NCI-H748 treated with DMSO at 0.1 percent for 48 hours (cell line): ENCODE data around the gene RNF41.
"Not testable (repeated sequence)": the region's sequence is repeated elsewhere in the genome, so short reads cannot be mapped to it uniquely, and the experiment has no call there.

Source experiments
- DNase-seq: peaks from one replicate; lab custom pipeline; 2025; lab: John Stamatoyannopoulos, UW

RNF41 gene

DNA sequence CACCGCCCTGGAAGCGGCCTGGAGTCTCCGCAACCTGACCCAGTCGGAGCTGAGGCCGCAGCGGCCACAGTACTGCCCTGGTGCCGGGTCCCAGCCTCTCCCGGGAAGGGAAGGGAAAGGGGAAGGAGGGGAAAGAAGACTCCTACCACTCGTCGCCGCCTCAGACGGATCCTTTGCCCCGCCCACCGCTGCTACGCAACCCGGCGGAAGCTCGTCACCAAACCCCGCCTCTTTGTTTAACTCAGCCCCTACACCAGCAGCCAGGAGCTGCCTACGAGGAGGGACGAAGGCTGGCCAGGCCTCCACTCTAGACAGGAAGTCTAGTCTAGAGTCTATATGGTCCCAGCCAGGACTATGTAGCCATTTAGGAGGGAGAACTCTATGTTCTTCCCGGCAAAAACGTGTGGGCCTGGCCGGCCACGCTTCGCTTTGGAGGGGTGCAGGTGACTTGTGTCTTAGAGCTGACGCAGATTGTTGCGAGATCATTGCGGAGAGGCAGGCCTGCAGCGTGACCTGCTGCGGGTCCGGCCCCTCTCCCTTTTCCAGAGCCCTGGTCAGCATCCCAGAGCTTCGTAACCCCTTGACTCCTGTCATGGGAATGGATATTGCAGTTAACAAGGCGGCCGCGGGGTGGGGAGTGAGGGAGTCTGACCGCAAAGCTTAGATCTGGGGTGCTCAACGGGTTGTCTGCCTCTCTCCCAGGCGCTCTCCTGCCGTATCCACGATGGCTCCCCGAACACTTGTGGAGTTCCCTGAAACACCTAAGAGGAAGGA is at the start of gene RNF41:
Gene RNF41 (minus strand): TSS at position 166 of the 774 bp plus-strand sequence. CDS start 7,875 bp downstream, outside the sequence.
- peak; percentile 93 for DNase-seq

DNA sequence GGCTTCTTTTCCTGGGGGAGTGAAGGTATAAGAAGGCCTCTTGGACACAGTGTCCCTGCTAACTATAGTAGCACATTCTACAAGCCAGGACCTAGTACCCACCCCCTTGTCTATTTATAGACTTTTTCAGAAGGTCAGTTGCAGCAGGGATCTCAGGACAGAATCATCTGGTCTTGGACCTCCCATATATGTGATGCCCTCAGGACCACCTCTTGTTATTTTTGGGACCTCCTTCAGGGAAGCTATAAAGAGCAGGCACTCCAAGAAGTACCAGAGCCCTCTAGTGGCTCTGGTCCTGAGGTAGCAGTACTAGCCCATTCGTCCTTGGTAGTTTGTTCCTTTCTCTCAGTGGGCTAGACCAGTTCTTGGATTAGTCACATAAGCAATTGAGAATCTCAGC is 49.3 kb upstream of the RNF41 start:
- no peak for DNase-seq

DNA sequence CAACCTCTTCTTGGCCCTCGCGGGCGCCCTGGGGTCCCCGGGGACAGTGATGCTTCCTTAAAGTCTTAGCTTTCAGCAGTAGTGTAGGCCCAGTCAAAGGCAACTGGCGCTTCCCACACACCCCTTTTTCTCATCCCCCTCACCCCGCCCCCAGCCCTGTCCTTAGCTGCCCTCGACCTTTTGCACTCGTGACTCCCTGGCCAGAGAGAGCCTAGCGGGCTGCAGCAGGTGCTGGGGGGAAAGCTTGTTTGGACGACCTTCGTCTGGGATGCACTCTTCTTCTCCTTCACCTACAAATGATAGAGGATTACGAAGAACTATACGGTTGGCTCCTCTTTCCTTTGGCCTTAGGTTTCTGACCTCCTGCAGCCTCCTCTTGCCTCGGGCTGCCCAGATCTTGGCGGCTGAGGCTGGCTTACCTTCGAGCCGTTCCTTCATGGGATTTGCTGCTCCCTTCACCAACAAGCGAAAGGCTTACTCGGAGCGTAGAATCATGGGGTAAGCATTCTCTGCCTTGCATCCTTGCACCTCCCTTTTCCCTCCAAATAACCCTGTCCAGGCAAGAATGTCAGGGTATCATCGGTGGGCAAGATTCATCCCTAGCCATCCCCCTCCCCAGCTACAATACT is 45.8 kb upstream of the RNF41 start:
- no peak for DNase-seq

DNA sequence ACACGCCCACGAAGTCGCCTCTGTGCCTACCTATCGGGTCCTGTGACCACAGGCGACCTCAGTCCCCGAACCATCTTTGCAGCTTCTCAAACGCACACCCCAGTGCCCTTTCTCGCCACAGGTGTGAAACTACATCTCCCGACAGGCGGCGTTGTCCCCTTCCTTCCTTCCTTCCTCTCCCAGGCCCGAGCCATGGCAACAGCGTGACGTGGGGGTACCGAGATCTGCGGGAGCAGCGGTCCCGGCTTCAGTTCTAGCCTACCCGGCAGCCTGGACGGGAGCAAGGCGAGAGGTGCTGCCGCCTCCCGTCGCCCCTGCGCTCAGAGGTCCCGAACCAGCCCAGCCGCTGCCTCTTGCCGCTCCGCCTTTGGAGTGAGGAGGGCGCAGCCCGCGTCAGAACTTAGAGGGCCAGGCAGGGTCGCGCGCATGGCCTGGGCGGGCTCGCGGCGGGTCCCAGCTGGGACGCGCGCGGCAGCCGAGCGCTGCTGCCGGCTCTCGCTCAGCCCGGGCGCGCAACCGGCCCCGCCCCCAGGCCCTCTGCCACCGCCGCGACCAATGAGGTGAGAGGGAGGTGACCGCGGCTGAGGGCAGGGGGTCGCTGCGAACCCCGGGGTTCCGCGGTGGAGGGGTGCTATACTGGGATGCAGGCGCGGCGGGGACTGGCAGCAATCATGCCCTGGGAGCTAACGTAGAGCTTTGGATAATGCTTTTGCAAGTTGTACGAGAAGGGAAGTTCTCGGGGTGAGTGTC is 45.1 kb upstream of the RNF41 start, which contains the start of gene COQ10A:
Gene COQ10A (plus strand): TSS at position 250 of the 750 bp plus-strand sequence. CDS start 177 bp downstream, at position 427.
- peak; percentile 77 for DNase-seq

DNA sequence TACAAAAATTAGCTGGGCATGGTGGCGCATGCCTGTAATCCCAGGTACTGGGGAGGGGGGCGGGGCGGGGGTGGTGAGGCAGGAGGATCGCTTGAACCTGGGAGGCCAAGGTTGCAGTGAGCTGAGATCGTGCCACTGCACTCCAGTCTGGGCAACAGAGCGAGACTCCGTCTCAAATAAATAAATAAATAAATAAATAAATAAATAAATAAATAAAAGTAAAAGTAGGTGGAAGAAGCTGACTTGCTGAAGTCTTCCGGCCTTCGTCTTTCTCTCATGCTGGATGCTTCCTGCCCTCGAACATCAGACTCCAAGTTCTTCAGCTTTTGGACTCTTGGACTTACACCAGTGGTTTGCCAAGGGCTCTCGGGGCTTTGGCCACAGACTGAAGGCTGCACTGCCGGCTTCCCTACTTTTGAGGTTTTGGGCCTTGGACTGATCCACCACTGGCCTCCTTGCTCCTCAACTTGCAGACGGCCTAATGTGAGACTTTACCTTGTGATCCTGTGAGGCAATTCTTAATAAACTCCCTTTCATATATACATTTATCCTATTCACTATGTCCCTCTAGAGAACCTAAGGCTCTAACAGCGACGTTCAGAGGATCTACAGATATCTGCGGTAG is 44.5 kb upstream of the RNF41 start:
- DNase-seq = not testable (repeated sequence)

DNA sequence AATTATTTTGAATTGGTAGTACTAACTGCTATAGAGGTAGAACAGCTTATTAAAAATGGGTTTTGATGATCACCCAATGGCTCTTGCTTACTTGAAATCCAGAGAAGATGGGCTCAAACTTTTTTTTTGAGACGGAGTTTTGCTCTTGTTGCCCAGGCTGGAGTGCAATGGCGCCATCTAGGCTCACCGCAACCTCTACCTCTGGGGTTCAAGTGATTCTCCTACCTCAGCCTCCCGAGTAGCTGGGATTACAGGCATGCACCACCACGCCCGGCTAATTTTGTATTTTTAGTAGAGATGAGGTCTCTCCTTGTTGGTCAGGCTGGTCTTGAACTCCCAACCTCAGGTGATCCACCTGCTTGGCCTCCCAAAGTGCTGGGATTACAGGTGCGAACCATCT is 41.2 kb upstream of the RNF41 start:
- not testable (repeated sequence) for DNase-seq

DNA sequence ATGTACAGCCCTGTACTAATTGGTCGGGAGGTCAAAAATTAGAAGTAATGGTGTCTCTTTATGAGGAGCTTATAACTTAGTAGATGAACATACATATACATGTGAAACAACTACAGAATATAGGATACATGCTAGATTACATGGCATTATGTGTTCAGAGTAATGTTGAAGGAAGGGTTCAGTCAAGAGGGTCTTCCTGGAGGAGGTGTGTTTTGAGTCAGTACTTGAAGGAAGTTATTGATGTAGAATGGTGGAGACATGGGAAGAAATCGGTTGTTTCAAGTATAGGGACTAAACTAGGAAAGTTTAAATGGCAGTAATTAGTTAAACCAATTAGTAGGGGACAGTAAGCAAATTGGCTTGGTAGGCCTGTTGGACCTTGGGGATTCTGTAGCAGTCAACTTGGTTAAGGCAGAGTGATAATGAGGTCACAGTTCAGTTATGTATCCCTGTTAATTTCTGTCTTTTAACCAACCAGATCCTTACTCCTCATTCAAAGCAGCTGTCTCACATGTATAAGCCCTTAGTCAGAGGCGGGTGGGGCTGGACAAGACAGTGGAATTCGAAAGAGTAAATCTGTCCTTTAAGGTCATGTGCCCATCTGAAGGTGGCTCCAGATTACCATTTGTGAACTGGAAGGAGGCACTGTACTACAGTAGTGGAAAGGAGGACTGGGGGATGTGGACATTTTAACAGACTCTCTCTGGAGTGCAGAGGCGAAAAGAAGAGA is 39.9 kb upstream of the RNF41 start:
- DNase-seq = no peak

DNA sequence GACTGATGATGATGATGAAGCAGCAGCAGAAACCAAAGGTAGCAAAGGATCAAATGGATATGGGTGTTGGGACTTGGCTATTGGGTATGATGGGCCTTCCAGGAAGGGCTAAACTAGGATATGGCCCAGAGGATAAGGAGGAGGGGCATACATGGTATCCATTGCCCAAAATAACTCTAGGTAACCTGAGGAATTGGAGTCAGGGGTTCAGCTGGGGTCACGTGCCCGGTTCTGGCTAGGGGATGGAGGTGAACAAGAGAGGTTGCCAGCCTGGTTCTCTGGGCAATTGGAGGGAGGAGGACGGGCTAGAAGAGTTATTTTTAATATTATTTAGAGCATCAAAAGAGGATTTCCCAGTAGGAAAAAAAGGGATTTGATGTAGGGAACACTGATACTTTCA is 39.2 kb upstream of the RNF41 start:
- DNase-seq = no peak

DNA sequence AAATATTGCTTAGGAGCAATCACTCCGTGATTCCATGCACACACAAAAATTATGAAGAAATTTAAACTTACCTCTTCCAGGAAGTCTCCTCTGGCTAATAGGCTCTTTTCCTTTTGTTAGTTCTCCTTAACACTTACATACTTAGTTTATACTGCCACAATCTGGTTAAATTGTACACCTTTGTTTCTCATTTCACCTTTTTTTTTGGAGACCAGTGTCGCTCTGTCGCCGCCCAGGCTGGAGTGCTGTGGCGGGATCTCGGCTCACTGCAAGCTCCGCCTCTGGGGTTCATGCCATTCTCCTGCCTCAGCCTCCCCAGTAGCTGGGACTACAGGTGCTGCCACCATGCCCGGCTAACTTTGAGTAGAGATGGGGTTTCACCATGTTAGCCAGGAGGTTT is 38.7 kb upstream of the RNF41 start:
- no peak for DNase-seq

DNA sequence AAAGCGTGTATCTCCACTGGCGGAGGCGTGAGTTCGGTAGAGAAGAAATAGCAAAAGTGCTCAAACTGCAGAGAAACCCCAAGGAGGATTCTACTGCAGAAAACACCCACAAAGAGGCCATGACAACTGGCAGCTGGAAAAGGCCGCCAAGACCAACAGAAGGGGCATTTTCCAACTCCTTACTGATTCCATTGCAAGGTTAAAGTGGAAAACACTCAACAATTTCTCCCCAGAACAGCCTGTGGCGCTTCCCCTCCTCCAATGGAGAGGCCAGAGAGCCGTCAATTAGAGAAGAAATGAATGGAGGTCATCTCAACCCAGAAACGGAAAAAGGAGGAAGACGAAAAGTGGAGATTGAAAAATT is 37.1 kb upstream of the RNF41 start:
- DNase-seq = no peak

DNA sequence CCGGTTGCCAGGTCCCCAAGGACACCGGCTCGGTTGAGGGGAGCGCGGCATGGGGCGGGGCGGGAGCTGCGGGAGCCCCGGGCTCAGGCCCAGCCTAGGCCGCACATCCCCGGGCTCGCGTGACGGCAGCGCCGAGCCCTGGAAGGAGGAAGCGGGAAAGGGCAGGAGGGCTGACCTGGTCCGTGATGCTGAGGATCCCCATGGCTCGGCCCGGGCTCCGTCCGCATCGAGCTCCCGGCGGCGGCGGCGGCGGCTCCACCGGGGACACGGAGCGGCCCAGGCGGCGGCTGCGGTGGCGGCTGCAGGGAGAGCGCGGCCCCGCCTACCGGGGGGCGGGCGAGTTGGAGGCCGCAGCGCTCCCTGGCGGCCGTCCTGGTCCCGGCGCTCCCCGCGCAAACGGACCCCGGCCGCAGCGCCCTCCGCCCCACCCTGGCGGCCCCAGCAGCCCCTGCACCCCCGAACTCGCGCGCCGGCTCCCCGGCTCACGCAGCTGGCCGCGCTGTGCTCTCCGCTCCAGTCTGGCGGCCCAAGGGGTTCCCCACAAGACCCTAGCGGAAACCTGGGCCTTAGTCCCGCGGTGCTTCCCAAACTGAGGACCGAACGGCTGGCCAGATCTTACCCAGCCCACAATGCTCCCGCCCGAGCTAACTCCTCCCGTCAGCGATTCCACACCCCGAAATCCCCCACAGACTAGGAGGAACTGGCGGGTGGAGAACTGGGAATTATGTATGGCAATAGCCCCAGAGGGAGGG is 36.5 kb upstream of the RNF41 start, which contains the start of gene ANKRD52:
Gene ANKRD52 (minus strand): TSS at position 317 of the 752 bp plus-strand sequence. CDS start 115 bp downstream, at position 202.
- DNase-seq = peak; percentile 36

DNA sequence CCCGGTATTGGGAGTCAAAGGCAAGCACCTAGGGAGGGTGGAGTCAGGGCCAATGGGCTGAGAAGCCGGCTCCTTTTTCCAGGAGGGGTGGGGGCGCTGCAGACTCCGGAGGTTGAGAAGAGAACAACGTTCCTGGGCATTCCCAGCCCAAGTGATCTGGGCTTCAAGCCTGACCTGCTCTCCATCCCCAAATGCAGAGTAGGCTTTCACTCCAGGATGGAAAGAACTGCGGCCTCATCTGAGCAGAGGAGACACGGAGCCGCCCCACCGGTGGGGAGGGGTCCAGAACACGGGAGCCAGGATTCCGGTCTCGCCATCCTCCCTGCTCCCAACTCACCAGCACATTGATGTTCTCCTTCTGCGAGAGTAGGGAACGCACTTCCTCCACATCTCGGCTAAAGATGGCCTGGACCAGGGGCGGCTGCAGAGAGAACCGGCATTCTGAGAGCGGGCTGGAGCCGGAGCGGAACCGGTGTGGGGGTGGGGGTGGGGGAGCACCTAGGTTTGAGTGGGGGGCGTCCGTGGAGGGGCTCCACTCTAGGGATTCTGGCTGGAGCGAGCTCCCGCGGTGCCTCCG is 35.9 kb upstream of the RNF41 start:
- DNase-seq = no peak

DNA sequence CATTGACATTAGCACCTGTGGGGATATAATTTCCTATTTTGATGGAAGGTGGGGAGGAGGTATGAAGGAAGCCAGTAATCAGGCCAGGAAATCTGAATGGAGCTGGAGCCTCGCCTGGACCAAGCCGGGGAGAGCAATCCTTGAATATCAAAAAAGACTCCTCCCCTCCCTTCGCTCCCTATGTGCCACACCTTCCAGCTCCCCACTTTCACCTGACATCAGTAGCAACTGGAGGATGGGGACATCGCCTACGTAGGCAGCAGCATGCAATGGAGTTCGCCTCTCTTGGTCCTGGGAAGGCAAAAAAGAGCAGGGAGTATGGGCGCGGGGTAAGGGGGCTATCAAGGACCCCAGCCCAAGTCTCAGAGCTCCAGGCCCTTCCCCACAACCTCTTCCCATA is 35.3 kb upstream of the RNF41 start:
- DNase-seq = no peak

DNA sequence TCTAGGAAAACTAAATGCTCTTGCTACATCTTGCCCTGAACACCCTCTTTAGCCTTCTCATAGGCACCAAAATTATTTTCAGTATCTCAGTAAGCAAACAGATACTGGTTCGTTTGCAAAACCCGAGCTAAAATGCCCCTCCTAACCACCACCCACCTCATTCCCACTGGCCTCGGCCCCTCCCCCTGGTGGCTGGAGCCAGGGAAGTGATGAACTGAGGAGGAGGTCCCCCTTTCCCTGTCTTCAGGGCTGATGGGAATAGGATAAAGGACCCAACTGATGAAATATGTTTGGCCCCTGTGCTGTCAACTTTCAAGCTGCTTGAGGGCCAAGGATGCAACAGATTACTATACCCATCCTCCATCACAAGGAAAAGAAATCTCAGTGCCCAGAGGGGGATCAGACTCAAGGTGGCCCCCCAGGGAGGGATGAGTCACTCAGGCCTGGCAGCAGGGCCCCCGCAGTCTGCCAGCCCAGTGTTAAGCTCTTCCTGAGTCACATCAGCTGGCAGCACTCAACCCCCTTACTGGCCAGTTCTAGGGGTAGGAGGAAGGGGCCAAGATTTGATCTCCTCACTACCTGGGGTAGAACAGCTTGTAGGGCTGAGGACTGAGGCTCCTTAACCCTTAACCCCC is 34.7 kb upstream of the RNF41 start:
- no peak for DNase-seq

DNA sequence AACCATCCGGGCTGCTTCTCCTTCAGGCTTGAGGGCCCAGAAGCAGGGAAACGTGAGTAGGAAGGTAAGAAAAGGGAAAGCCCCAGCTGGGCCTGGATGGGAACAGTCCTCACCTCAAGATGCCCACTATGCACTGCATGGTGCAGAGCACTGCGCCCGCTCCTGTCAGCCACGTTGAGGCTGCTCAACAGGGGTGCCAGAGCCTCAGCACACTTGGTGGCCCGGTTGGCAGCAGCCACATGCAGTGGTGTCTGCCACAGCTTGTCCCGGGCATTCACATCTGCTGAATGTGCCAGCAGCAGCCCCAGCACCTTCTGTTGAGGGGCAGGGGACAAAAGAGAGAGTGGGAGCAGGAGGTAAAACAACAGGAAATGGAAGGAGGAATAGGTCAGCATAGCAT is 33.9 kb upstream of the RNF41 start:
- no peak for DNase-seq

DNA sequence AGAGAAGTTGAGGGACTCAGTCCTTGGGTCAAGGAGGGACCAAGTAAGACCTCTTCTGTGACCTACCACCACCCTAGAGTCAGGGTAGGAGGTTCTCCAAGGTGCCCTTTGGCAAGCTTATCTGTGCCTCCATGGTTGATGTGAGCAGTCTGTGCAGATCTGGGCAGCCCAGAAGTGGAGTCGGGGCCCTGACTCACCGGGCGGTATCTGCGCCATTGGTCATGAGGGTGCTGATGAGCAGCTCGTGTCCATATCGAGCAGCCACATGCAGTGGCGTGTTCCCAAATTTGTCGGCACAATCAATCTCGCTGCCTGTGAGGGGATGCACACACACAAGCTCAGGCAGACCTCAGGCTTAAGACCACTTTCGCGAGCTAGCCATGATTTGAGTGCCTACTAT is 31.4 kb upstream of the RNF41 start:
- DNase-seq = no peak

DNA sequence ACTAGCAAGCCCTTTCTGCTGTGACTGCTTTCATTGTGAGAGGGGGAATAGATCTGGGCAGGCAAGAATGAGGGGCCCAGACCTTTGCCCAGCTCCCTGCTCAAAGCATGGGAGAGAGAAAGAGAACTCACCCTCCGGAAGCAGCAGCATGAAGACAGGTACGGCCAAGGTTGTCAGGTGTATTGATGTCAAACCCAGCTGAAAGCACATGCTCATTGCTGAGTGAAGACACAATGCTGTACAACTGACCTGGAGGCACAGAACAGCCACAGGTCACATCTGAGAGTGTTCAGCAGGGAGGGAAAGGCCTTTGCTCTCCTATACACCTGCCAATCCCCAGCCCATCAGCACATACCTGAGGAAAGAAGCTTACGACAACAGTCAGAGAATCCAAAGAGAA is 30.9 kb upstream of the RNF41 start:
- no peak for DNase-seq

DNA sequence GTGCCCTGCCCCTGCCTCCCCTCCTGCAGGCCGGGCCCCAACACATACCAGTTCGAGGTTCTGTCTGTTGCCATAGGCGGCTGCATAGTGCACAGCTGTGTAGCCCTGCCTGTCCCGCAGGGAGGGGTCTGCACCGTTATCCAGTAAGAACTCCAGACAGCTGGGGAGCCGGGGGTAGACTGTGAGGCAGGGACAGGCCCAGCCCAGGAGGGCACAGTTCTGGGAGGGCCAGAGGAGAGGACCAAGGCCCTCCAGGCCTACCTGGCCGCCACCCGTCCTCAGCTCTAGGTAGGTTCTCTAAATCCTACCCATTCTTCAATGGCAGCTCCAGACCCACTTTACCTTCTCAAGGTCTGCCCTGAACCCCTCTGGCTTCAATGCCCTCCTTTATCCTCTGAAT is 27.0 kb upstream of the RNF41 start:
- DNase-seq = no peak

DNA sequence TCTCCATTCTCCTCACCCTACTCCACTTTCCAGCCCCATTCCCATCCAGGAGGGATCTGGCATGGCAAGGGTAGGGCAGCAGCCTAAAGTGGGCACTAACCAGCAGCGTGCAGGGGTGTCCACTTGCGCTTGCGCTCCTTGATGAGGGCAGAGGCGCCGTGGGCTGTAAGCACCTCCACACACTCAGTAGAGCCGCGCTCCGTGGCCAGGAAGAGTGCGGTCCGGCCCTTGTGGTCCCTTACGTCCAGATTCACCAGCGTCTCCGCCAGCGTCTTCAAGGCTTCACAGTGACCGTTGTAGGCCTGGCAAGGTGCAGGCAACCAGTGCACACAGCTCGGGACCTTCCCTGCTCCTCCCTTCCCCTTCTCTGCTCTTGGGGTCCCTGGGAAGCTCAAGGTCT is 26.2 kb upstream of the RNF41 start:
- no peak for DNase-seq

DNA sequence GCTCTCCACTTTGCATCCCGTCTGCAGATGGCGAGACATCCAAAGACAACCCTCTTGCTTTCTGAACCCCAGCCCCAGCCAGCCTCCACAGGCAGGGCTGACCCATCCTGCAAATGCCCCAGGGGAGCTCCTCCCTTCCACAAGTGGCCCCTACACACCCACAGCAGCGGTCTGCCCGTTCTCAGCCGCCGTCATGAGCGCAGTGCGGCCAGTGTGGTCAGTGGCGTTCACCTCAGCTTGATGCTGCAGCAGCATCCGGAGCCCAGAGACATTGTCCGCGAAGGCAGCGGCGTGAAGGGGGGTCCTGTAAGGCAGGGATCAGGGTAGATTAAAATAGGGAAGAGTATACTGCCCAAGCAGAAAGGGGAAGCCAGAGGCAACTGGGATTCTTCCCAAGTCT is 22.8 kb upstream of the RNF41 start:
- DNase-seq = no peak
